IPS-18a (cell line): ENCODE results near the gene NLRP3.
A peak's percentile ranks its signal among the peaks of the same experiment; 100 is the strongest.
"Not testable (repeated sequence)": the region's sequence is repeated elsewhere in the genome, so short reads cannot be mapped to it uniquely, and the experiment has no call there.

ENCODE experiments used
- H3K27ac ChIP-seq: one replicate; pipeline ENCODE4 v1.5.1; 2013; ENCODE audit warnings: low read length
- H3K27me3 ChIP-seq: one replicate; pipeline ENCODE4 v1.6.1; 2013; ENCODE audit warnings: mild to moderate bottlenecking, low read length; ENCODE audit not compliant: control insufficient read depth, insufficient read depth
- H3K36me3 ChIP-seq: one replicate; pipeline ENCODE4 v1.6.1; 2013; ENCODE audit warnings: low read depth, low read length; ENCODE audit not compliant: control insufficient read depth
- H3K4me1 ChIP-seq: one replicate; pipeline ENCODE4 v1.6.1; 2013; ENCODE audit warnings: low read depth, low read length; ENCODE audit not compliant: control insufficient read depth
- H3K4me3 ChIP-seq: one replicate; pipeline ENCODE4 v1.5.1; 2013; ENCODE audit warnings: low read length
- H3K9ac ChIP-seq: one replicate; pipeline ENCODE4 v1.6.1; 2013; ENCODE audit warnings: mild to moderate bottlenecking, low read length, moderate library complexity
- H3K9me3 ChIP-seq: one replicate; pipeline ENCODE4 v1.6.1; 2013; ENCODE audit warnings: low read depth, low read length; ENCODE audit not compliant: control insufficient read depth

Gene NLRP3

GRCh38 chr1:247415423-247416361 is at the start of gene NLRP3:
NLRP3 (plus strand) TSS chr1:247416173; CDS start chr1:247418801, 2,628 bp downstream.
- H3K9me3 ChIP-seq: no peaks in the 10 kb centered on the region
- H3K4me1 ChIP-seq: no peaks in the 10 kb centered on the region
- no peak within 1 kb of the TSS for H3K4me3 ChIP-seq
- H3K36me3 ChIP-seq: no peaks in the 10 kb centered on the region
- no peaks in the 10 kb centered on the region for H3K27me3 ChIP-seq
- no peak within 1 kb of the TSS for H3K27ac ChIP-seq
- H3K9ac ChIP-seq: no peak within 1 kb of the TSS

GRCh38 chr1:247366345-247366744 is 49.6 kb upstream of the NLRP3 start:
- not testable (repeated sequence) for H3K27me3 ChIP-seq, H3K36me3 ChIP-seq, H3K9ac ChIP-seq, H3K9me3 ChIP-seq, H3K27ac ChIP-seq, H3K4me3 ChIP-seq, H3K4me1 ChIP-seq

- Histone ChIP-seq H3K27me3 (no peaks in the 10 kb centered on the region), H3K36me3 (no peaks in the 10 kb centered on the region), H3K4me3 (no peak overlapping the region), H3K9ac (no peak overlapping the region), H3K4me1 (peaks cover 8% of the 10 kb centered on the region), H3K27ac (no peak overlapping the region), H3K9me3 (peaks cover 8% of the 10 kb centered on the region)
Measured at GRCh38 chr1:247366926-247367645, 48.9 kb upstream of the NLRP3 start.

GRCh38 chr1:247367786-247368422 is 48.1 kb upstream of the NLRP3 start:
- Histone ChIP-seq H3K4me1 (peaks cover 8% of the 10 kb centered on the region), H3K27ac (no peak overlapping the region), H3K4me3 (no peak overlapping the region), H3K36me3 (no peaks in the 10 kb centered on the region), H3K9me3 (peaks cover 8% of the 10 kb centered on the region), H3K9ac (no peak overlapping the region), H3K27me3 (no peaks in the 10 kb centered on the region)

- H3K36me3 ChIP-seq: no peaks in the 10 kb centered on the region
- H3K27me3 ChIP-seq: no peaks in the 10 kb centered on the region
- H3K4me3 ChIP-seq: no peak overlapping the region
- no peak overlapping the region for H3K27ac ChIP-seq
- H3K9me3 ChIP-seq: peaks cover 8% of the 10 kb centered on the region
- no peak overlapping the region for H3K9ac ChIP-seq
- peaks cover 8% of the 10 kb centered on the region for H3K4me1 ChIP-seq
Measured at GRCh38 chr1:247368490-247369145, 47.4 kb upstream of the NLRP3 start.

- Histone ChIP-seq H3K27ac (no peak overlapping the region), H3K36me3 (no peaks in the 10 kb centered on the region), H3K9me3 (no peaks in the 10 kb centered on the region), H3K27me3 (no peaks in the 10 kb centered on the region), H3K9ac (no peak overlapping the region), H3K4me1 (peaks cover 29% of the 10 kb centered on the region), H3K4me3 (no peak overlapping the region)
Measured at GRCh38 chr1:247370786-247371732, 44.9 kb upstream of the NLRP3 start.

- Histone ChIP-seq H3K27me3 (no peaks in the 10 kb centered on the region), H3K9me3 (no peaks in the 10 kb centered on the region), H3K36me3 (no peaks in the 10 kb centered on the region), H3K4me3 (no peak overlapping the region), H3K9ac (no peak overlapping the region), H3K4me1 (peaks cover 34% of the 10 kb centered on the region), H3K27ac (no peak overlapping the region)
Measured at GRCh38 chr1:247371801-247372259, 44.1 kb upstream of the NLRP3 start.

GRCh38 chr1:247373721-247374141 is 42.2 kb upstream of the NLRP3 start:
- Histone ChIP-seq H3K27ac (no peak overlapping the region), H3K36me3 (no peaks in the 10 kb centered on the region), H3K4me3 (no peak overlapping the region), H3K4me1 (peaks cover 53% of the 10 kb centered on the region), H3K9ac (no peak overlapping the region), H3K9me3 (no peaks in the 10 kb centered on the region), H3K27me3 (no peaks in the 10 kb centered on the region)

- H3K9me3 ChIP-seq, H3K36me3 ChIP-seq, H3K27me3 ChIP-seq: not testable (repeated sequence)
- Histone ChIP-seq H3K4me1 (peaks cover 52% of the 10 kb centered on the region), H3K4me3 (peak overlapping the region; percentile 65), H3K9ac (peak overlapping the region; percentile 75), H3K27ac (peak overlapping the region; percentile 97)
Measured at GRCh38 chr1:247374651-247375334, 41.2 kb upstream of the NLRP3 start.

- H3K9ac ChIP-seq: peak overlapping the region; percentile 75
- no peaks in the 10 kb centered on the region for H3K9me3 ChIP-seq
- H3K4me3 ChIP-seq: peak overlapping the region; percentile 65
- H3K27ac ChIP-seq: peak overlapping the region; percentile 97
- no peaks in the 10 kb centered on the region for H3K27me3 ChIP-seq
- peaks cover 52% of the 10 kb centered on the region for H3K4me1 ChIP-seq
- no peaks in the 10 kb centered on the region for H3K36me3 ChIP-seq
Measured at GRCh38 chr1:247375747-247376146, 40.2 kb upstream of the NLRP3 start.
